Measurements from ENCODE around the gene DGKQ. TPM values are rescaled to one million over a fixed set of nuclear protein-coding genes. Genes with fewer than 3 reads are reported as not detected.

DGKQ gene
- total RNA-seq, 1 donor from 2014 or later, result 8.6 TPM

DNA sequence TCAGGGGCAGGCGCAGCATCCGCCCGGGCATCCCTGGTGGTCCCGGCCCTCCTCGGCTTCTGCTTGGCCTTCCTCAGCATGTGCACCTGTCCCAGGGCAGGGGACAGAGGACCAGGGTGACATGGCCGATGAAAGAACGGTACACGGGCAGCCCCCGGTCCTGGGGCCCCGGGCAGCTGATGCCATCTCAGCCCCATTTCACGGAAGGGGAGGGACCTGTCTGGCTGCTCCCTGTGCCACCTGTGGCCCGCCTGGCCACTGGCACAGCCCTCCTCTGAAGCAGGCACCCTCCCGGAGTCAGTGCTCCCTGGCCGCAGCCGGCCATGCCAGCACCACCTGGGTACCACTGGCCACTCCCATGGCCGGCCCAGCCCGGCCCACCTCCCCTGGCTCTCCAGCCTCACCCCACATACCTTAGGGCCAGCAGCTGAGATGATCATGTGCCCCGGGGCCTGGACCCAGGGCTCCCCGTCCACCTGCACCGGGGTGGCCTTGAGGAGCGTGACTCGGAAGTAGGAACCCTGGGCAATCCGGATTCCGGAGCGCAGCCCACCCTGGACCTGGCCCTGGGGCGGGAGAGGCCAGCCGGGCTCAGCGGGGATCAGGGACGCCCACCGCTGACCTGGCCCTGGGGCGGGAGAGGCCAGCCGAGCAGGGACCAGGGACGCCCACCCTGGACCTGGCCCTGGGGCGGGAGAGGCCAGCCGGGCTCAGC, 12.6 kb downstream of the DGKQ start:
- DNase-seq, result no peak

DNA sequence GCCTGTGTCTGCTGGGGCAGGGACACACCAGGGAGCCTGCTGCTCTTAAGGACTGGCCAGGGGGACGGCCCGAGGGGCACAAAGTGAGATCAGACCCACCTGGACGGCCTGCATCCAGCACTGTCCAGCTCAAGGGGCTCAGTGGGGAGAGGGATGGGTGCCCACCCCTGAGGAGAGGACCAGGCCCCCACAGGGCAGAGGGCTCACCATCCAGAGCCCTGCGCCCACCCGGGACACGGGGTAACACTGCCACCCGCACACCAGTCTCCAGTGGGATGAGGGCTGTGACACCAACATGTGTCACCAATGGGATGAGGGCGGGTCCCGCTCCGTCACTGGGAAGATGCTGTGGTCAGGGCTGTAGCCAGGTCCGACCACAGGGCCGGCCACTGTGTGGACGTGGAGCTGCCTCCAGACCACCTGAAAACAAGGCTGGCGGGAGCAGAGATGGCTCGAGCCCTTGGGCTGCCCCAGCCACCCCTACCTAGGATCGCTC, 13.2 kb downstream of the DGKQ start:
- DNase-seq, result no peak

DNA sequence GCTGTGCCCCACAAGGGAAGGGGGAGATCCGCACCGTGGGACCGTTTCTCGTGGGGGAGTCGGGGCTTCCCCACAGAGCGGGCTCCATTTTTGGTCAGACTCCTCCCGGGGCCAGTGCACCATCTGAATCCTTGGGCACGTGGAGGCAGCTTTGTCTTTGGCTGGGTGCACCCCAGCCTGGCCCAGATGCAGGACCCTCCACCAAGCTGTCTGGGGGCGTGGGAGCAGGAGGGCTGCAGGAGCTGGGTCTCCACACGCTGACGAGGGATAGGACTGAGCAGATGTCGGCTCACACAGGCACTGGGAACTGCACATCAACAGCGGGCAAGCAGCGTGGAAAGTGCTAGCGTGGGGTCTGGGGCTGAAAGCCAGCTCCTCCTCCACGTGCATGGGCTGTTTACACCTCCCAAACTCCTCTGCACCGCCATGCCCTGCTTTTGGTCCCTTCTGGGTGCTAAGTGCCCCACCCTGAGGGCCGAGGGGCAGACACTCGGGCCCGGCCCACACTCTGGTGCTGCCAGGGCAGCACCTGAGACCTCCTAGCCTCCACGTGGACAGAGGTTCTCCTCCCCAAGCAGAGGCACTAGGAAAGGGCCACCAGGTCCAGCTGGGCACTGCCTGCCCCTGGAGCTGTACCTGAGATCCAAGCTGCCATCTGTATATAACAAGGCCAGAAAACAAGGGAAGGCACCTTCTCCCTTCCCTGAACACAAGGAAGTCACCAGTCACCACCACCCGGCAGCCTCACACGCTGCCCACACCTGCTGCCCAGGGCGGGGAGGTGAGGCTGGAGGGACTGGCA, 13.8 kb downstream of the DGKQ start:
- no peak for DNase-seq

DNA sequence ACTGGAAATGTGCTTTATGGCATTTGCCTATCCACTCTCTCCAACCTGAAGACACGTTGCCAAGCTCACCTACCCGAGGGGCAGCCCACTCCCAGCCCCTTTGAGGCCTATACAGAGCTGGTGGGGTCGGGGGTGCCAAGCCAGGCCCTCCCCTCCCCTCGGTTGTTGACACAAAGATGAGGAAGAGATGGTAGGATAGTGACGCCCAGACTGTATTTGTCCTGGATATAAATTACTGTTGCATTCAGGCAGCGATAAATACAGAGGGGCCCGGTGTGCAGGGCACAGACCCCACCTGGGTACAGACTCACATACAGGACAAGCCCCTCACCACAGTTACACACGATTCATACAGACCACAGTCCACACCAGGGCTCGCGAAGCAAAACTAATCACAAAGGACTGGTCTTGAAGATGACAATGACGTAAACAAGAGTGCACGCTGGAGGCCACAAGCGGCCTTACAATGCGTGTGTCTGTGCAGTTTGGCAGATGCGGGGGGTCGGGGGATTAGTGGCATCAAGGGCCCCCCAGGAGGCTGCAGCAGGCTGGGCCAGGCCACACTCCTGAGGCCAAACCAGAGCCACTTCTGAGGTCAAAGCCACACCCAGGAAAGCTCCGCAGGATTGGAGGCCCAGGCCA, 14.6 kb downstream of the DGKQ start:
- DNase-seq, result no peak

DNA sequence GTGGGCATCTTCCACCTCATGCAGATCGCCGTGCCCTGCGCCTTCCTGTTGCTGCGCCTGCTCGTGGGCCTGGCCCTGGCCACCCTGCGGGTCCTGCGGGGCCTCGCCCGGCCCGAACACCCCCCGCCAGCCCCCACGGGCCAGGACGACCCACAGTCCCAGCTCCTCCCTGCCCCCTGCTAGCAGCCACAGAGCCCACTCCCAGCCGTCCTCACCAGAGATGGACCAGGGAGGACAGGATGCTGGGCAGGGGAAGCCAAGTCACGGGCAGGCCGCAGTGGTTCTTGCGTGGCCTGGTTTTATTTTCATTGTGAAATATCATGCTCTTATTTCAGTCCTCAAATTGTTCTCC, 15.1 kb downstream of the DGKQ start:
- DNase-seq, result no peak

DNA sequence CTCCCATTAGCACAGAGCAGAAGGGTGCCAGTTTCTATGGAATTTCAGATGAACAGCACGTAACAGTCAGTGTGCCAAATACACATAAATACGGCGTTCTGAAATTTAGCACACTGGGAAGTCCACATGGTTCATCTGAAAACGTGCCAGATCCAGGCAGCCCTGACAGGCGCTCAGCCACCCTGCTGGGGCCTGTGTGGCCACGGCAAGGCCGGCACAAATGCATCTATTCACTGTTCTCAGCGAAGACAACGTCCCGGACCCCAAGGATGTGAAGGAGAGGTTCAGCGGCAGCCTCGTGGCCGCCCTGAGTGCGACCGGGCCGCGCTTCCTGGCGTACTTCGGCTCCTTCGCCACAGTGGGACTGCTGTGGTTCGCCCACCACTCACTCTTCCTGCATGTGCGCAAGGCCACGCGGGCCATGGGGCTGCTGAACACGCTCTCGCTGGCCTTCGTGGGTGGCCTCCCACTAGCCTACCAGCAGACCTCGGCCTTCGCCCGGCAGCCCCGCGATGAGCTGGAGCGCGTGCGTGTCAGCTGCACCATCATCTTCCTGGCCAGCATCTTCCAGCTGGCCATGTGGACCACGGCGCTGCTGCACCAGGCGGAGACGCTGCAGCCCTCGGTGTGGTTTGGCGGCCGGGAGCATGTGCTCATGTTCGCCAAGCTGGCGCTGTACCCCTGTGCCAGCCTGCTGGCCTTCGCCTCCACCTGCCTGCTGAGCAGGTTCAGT, 15.6 kb downstream of the DGKQ start:
- no peak for DNase-seq

DNA sequence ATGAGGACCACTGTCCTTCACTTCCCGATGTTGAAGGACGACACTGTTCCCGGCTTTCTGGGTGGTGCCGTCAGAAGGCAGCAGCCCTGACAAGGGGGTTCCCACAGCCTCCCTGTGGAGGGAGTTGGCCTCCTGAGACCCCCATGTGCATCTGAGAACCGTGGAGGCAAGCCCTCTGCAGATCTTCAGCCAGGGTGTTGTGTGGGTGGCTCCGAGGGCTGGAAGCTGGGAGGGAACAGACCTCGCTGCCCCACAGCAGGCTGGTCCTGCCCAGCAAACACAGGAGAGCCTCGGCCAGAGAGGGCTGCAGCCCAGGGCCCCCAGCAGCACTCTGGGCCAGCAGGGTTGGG, 16.2 kb downstream of the DGKQ start:
- DNase-seq, result no peak

DNA sequence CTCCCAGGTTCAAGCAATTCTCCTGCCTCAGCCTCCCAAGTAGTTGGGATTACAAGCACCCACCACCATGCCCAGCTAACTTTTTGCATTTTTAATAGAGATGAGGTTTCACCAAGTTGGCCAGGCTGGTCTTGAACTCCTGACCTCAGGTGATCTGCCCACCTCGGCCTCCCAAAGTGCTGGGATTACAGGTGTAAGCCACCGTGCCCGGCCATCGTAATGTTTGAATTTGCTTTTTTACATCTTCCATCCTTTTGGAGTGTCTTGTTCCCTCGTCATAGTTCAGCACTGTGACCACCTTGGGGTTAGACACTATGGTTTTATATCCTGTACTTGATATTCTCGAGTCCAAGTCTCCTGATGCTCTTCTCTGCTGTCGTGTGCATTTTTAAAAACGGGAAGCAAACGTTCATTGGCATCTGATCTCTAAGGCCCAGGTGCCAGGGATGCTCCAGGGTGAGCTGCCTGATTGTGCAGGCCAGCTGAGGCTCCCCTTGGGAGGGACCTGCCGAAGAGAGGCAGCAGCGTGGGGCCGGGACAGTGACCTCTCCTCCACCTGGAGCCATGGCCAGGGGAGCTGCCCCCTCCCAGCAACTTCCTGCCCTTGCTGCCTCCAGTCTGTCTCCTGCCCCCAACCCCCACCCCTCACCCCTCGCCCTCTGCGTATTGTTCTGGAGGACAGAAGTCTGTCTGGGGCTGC, 16.7 kb downstream of the DGKQ start:
- no peak for DNase-seq

DNA sequence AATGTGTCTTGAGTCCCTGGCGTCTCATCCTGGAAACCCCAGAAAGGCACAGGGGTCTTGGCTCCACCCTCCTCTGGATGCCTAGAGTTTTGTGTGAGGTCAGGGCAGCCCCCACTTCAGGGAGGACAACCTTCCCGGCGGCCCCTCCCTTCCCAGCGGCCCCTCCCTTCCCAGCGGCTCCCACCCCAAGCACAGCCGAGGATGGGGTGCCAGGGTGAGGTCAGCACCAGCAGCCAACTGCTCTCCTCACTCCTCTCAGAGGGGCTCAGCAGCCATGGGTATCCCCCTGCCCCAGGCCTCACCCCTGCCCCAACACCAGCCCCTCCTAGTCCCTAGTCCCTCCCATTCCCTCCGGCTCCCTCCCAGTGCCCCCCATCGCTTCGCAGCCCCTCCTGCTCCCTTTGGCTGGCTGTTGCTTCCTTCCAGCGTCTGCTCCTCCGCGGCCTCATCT, 17.4 kb downstream of the DGKQ start:
- DNase-seq, result no peak

DNA sequence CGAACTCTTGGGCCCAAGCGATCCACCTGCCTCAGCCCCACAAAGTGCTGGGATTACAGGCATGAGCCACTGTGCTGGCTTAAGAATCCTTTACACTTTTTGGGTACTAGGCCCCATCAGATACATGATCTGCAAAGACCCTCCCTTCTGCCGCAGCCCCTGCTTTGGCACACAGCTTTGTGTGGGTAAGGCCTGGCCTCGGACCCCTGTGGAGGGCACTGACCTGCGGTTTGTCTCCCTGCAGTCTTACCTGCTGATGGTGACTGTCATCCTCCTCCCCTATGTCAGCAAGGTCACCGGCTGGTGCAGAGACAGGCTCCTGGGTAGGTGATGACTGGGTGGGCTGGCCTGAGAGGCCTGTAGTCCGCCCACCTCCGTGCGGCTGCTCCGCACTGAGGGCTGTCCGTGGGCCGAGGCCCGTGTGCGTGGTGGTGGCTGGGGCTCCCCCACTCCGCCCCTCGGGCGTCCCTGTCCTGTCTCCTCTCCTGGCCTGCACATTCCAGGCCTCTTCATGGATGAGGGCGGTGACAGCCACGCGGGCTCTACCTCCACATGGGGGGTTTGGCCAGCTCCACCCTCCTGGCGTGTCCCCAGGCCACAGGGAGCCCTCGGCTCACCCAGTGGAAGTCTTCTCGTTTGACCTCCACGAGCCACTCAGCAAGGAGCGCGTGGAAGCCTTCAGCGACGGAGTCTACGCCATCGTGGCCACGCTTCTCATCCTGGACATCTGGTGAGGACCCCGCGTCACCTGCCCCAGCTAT, 18.0 kb downstream of the DGKQ start:
- no peak for DNase-seq

DNA sequence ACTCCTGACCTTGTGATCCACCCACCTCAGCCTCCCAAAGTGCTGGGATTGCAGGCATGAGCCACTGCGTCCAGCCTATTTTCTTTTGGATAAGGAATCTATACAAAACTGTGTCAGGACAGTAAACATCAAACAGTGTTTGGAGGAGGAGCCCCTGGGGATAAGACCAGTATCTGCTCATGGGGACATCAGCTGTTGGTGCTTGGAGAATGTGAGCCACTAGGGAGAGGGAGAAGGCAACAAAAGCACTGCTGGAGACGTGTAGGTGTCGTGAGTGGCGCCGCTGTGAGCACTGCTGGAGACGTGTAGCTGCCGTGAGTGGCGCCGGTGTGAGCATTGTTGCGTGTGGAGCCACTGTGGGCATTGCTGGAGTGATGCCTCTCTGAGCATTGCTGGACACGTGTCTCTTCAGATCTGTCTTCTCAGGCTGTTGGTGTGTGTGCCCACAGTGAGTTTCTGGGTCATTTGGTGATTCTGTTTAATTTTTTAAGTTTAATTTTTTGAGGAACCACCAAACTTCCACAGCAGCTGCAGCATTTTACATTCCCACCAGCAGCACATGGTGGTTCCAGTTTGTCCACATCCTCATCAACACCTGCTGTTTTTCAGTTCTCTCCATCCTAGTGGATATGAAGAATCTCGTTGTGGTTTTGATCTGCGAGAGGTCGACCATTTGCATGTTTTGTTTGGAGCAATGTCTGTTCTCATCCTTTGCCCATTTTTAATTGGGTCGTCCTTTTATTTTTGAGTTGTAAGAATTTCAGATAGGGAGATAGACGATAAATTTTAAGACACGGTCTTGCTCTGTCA, 19.0 kb downstream of the DGKQ start:
- DNase-seq, result no peak

DNA sequence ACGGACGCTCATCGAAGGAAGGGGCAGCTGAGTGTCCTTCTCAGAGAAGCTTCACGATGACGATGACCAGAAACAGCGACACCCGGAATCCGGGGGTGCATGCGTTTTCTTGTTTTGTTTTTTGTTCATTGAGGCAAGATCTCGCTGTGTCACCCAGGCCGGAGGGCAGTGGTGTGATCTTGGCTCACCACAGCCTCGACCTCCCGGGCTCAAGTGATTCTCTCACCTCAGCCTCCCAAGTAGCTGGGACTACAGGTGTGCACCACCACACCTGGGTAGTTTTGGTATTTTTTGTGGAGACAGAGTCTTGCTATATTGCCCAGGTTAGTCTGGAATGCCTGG, 19.8 kb downstream of the DGKQ start:
- no peak for DNase-seq

DNA sequence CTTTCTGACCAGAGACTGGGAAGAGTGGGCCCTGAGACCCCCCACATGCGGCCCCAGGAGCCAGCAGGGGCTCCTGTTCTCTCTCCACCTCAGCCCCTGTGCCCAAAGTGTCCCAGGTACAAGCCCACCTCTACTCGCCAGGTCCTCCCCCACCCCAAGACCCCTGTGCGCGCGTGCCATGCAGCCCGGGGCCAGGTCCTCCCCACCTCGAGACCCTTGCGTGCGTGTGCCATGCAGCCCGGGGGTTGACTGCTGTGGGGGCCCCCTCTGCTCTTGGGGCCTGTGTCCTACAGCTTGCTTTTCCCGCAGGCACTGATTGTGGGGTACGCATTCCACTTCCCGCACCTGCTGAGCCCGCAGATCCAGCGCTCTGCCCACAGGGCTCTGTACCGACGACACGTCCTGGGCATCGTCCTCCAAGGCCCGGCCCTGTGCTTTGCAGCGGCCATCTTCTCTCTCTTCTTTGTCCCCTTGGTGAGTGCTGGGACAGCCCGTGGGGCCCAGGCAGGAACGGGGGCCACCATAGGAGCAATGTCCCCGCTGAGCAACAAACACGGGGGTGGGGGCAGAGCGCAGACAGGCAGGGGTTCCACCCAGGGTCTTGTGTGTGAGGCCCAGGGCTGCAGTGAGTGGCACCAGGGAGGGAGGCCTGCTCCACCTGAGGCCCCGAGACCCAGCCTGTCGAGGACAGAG, 20.3 kb downstream of the DGKQ start:
- DNase-seq, result no peak

DNA sequence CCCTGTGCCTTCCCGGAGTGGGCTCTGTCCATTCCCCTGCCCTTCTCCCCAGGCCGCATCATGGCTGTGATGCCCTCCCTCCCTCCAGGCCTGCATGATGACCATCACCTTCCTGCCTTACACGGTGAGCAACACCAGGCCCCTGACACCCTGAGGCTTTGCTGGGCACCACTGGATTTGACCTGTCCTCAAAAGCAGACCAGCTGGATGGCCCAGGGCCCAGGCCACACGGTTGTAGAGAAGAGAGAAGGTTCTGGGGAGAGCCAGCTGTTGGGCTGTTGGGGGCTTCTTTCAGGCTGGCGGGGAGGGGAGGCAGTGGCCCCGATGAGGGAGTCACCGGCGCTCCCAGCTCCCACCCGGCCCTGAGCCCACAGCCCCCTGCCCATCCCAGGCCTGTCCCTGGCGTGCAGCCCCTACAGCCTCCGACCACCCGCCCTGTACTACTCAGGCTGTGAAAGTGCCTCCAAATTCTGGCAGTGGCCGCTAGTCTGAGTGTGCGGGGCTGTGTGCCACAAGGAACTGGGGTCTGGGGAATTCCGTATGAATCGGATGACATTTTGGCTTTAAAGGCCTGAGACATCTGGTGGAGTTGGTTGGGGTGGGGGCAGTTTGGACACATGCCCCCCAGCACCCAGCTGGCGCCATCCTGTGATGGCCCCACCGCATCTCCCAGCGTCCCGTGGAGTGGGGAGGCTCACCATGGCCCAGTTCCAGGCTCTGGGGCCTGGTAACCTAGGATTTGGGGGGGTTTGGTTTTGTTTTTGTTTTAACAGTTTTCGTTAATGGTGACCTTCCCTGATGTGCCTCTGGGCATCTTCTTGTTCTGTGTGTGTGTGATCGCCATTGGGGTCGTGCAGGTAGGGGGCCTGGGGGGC, 21.5 kb downstream of the DGKQ start:
- DNase-seq, result peak; percentile 53

DNA sequence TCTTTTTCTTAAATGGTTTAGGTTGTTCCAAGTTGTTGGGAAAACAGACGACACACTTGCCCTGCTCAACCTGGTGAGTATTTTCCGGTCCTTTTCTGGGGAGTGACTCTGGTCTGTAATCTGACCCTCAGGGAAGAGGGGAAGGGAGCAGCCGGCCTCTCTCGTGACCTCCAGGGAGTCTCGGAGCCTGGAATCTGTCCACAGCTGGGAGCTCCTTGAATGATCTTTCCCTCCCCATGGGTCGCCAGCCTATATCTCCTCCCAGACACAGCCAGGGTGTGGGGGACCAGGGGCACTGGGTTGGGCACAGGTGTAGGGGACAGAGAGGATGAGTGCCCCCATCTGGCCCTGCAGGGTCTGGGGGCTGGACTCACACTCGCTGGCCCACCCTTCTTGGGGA, 22.2 kb downstream of the DGKQ start:
- no peak for DNase-seq

DNA sequence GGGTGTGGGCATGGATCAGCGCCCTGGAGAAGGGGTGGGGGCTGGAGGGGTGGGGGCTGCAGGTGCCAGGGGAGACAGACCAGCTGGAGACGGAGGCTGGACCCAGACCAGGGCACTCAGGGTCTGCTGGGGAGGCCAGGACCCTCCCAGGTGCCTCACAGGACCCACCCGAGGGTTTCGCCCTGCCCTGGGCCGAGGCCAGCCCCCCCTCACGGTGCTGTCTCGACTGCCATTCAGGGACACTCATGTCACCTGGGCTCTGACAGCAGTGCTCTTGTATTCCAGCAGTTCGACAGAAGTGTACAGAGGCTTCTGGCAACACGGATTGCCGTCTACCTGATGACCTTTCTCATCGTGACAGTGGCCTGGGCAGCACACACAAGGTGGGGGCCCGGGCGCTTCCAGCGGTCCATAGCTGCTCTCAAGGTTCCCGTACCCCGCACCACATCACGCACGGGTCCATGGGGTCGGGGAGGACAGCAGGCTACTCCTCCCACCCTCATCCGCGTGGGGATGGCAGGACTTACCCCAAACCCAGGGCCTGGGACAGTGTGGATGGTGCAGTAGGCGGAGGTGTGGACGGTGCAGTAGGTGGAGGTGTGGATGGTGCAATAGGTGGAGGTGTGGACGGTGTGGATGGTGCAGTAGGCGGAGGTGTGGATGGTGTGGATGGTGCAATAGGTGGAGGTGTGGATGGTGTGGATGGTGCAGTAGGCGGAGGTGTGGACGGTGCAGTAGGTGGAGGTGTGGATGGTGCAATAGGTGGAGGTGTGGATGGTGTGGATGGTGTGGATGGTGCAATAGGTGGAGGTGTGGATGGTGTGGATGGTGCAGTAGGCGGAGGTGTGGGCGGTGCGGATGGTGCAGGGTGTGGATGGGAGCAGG, 23.0 kb downstream of the DGKQ start:
- no peak for DNase-seq

DNA sequence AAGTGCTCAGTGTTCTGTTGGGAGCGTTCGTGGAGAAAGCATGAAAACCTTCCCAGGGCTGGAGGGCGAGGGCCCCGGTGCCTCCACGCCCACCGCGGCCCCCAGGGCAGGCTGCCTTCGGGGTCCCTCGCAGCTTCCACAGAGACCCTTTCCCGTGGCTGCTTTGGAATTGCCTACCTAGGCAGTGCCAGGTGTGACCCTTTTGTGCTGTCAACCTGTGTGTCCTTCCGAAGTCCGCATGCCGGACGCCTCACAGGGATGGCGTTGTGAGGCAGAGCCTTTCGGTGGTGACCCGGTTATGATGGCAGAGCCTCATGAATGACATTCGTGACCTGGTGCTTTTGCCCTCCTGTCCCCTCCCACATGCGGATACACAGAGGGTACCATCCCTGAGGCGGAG, 23.7 kb downstream of the DGKQ start:
- no peak for DNase-seq

DNA sequence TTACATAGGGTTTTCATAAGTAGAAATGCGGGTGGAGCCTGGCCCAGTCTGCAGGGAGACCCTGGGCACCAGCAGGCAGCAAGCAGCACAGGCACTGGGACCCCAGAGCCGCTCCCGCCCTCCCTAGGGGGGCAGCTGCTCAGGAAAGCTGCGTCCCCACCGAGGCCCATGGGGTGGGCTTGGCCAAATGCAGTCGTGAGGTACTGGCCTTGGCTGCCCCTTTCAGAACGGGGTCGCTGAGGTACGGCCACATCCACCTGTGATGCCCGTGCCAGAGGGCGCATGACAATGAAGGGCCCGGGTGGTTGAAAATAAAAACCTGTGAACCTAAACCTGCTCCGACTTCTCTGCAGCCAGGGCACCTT, 24.5 kb downstream of the DGKQ start:
- DNase-seq, result no peak
